Right renal cortex interstitium (tissue), 3 donors: ENCODE measurements around the gene PSMB7. TPM values are rescaled to one million over a fixed set of nuclear protein-coding genes. Genes with fewer than 3 reads are reported as not detected.

Experiments
- DNase-seq, 3 donors: peaks; one replicate each; pipeline ENCODE4 v3.0.0-alpha.2; 2013; ENCODE audit warnings: low read depth in 3 of 3, low spot score in 2 of 3
- polyA plus RNA-seq, 3 donors: library from polyadenylated mRNA; unstranded; fragments of 120-200 nt; gene quantifications; one replicate each; pipeline ENCODE4 v1.2.1, GENCODE V29; 2013; ENCODE audit not compliant: insufficient read length in 3 of 3

PSMB7 gene
- polyA plus RNA-seq, 3 donors: 233 to 239 (median 236) TPM

GRCh38 chr9:124412228-124412575, 3.0 kb downstream of the PSMB7 start:
- DNase-seq: no peak

DNA sequence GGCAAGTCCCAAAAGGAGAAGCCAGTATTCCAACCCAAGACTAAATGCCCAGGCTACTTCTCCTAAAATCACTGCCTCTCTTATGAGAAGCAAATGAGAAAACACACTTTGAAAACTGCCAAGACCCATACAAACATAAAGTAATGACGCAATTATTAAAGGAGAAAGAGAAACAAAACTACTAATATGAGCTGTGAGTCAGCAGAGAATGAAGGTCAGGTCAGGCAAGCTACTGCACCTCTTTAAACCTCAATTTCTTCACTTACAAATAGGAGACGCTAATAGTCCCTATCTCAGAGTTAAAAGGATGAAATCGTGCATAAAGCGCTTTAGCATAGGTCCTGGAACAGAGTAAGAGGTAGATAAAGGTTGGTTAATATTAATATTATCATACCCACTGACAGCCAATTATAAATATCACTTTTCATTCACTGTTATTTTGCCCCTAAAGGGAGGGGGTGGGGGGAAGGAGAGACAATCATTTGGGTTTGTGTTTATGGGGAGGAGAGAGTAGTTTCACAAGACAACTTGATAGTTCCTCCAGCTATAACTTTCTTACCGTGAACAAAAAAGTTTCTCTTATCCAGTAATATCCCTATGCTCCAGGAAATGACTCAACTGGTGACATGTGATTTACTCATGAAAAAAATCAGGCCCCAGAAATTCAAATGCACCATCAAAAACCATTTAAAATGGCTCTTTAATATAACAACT, 3.6 kb downstream of the PSMB7 start:
- no peak for DNase-seq

- DNase-seq: no peak
These were observed 4.8 kb downstream of the PSMB7 start for GRCh38 chr9:124410321-124410913.

DNA sequence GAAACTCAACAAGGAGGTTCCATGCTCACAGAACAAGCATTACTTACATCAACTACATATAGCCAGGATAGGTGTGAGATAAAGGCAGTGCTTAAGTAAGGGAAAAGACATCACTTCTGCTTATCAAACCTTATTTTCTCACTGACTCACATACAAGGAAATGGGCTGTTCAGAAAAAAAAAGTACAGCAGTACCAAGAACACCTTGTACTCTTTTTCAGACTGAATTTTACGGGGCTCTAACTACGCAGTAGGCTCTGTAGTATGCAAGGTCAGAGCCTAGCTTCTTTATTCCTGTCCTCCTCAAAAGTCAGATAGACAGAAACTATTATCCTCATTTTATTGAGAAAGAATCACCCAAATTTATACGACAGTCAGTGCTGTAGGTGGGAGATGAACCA, 5.8 kb downstream of the PSMB7 start:
- DNase-seq: no peak

- no peak for DNase-seq
These were observed 12.0 kb downstream of the PSMB7 start for GRCh38 chr9:124403246-124403645.

- DNase-seq: no peak
These were observed 15.0 kb downstream of the PSMB7 start for GRCh38 chr9:124399968-124400940.

DNA sequence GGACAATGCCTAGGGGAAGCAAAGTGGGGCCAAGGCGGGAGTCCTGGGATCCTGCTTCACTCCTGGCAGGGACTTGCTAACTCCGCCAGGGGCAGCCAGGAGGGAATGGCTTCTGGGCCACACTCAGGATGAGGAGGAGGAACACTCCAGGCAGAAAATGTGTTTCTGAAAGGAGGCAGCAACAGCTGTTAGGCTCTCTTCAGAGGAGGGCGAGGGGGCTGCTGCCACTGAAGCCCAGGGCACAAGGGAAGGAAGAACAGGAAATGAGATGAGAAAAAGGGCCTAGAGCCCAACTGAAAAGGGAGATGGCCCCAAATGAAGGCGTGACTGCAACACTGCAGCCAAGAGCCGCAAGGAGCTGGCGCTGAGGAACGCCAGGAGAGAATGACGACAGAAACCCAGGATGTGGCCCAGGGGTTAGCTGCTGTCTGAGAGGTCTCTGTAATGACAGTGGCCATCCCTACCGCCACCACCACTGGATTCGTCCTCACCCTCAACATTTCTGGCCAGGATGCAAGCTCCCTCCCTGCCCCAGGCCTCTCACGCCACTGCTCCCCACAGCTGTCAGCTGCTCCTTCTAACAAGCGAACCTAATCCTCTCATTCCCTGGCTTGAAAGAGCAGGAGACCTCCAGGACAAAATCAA, 15.8 kb downstream of the PSMB7 start:
- no peak for DNase-seq

GRCh38 chr9:124398191-124398935, 16.9 kb downstream of the PSMB7 start:
- DNase-seq: no peak

DNA sequence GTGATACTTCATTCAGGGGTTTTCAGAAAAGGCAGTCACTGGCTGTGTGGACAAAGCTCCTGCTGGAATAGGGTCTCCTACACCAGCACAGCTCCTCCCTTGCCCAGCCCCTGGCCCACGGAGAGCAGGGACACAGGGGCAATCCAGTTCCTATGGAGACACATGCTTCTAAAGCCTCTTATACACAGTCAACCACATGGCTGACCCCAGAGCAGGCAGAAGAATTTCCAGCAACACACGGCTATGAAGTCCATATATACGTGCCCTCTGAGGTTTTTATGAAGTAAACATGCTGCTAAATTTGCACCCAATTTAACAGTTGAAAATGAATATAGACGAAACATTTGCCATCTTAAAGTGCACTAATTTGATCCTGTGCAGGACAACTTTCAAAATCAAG, 19.4 kb downstream of the PSMB7 start:
- DNase-seq: no peak

DNA sequence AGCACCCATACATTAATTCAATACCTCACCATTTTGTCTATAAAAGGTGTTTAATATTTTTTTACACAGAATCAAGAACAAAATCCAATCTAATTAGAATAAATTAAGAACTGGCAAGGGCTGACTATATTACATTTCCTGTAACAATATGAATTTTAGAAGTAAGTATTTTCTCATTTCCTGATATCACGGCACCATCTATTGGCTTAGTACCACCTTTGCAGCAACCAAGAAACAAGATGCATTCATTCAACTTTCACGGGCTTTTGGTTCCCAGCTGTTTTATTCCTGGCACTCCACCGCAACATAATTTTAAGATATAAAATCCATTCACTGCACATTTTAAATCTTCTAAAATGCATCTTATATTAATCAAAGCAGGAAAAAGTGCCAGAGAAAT, 20.6 kb downstream of the PSMB7 start:
- no peak for DNase-seq

DNA sequence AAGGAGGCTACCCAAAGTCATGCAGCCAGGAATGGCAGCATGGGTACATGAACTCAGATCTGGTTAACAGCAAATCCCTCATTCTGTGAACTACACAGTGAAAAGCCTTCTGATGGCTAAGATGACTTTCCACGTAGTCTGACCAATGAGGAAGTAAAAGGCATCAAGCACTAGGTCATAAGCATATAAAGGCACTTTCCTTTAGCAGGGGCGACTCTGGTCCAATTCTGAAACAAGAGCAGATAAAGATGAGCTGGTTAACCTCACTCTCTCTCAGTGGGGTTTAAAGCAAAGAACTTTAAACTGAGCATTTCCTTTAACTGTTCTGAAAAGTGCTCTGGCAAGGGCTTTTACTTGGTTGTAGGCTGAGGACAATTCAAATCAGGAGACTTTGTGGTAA, 21.1 kb downstream of the PSMB7 start:
- no peak for DNase-seq

GRCh38 chr9:124392871-124393460, 22.3 kb downstream of the PSMB7 start:
- no peak for DNase-seq

DNA sequence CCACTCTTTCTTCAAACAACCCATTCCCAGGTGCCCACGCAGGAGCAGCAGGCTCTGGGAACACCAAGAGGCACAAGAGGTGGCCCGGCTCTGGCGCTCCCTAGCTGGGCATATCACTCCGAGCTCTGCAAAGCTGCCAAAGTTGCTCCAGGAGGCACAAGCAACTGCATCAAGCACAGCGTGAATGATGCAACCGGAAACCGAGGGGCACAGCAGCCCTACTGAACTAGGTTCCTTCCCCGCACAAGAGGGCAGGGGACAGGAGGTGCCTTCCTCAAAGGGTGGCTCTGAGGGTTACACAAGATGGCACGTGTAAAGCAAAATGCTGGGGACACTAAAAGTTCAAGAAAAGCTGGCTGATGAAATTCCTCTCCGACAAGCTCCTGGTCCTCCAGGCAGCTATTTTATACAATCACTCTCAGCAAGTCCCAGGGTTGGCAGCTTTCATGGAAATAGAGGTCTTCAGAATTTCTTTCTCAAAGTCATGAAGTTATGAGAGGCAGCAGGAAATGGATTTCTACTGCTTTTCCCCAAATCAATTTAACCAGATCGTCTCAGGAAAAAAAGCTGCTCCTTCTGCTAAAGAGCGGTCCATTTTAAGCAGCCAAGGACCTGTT, 22.9 kb downstream of the PSMB7 start:
- DNase-seq: no peak

DNA sequence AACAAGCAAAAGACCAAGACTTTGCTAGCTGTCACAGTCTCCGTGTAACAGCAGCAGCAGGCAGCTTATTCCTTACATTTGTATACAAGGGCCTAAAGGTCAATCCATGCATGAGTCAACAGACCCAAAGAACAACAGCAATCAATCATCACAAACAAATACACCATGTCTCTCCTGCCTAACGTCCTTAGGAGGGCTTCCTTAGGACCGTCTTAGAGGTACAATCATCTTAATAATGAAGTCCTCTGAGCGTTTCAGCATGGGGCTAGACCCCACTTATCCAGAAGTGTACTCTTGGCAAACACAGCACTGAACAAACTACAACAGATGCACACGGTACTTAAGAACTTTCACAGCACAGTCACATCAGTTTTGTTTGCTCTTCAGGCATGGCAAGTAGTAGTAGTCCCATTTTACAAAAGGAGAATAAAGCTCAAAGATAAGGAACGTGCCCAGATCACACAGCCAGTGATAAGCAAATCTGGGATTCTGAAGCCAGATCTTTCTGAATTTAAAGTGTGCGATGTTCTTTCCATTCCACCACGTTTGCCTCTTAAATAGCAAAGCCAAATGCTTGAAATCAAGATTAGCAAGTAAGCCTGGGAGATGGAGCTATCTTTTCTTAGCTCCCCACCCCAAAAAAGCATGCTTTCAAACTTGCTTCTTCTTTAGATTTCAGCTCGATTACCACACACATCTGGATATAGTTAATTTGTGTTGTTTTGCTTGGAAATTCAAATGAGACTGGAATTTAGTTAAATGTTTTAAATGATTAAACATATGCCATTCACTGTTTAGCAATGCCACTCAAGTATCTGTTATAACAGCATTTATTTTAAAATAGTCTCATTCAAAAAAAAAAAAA, 24.2 kb downstream of the PSMB7 start:
- DNase-seq: no peak

GRCh38 chr9:124389146-124389939, 25.9 kb downstream of the PSMB7 start:
- DNase-seq: no peak

GRCh38 chr9:124388275-124389048, 26.8 kb downstream of the PSMB7 start:
- no peak for DNase-seq

DNA sequence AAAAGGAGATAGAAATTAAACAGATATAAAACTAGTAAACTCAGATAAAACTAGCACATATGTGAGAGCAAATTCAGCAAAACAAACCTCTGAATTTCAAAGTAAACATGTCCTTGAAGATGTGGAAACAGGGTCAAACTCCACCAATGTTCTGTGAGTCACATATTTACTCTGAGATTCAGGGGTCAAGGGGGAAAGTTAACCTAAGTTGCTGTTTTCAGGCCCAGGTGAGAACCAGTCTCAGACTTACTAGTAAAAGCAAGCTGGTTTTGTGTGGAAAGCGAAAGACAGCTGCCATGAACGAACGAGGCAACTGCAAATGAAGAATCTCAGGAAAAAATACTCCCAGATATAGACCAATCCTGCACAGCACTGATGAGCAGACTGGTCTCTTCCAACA, 29.0 kb downstream of the PSMB7 start:
- DNase-seq: no peak
